ENCODE data around the gene CACNA2D3. TPM values are rescaled to one million over a fixed set of nuclear protein-coding genes. Genes with fewer than 3 reads are reported as not detected.

CACNA2D3 gene
- total RNA-seq, 1 donor, result 4.3 TPM

DNA sequence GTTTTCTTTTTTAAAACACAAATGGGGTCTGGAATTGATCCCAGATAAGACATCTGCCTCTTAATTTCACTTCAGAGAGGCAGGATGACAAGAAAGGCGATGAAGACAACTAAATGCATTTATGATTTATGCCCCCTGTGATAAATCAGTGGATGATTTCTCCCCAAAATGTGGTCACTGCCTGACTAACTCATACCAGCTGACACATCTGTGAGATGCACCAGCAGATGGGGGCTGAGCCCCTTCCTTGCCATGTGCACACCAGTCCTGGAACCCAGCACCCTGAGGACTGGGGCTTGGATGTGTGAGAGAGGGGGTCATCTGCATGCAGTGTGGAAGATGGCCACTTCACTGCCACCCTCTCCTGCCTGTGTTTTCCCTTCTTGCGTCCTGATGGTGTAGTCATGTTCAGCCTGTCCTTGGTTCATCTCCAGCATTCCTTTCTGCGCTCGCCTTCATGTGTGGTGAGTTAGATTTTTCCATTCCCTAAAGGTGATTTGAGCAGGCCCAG, 541.2 kb downstream of the CACNA2D3 start:
- TF ChIP-seq, protein P1, sequence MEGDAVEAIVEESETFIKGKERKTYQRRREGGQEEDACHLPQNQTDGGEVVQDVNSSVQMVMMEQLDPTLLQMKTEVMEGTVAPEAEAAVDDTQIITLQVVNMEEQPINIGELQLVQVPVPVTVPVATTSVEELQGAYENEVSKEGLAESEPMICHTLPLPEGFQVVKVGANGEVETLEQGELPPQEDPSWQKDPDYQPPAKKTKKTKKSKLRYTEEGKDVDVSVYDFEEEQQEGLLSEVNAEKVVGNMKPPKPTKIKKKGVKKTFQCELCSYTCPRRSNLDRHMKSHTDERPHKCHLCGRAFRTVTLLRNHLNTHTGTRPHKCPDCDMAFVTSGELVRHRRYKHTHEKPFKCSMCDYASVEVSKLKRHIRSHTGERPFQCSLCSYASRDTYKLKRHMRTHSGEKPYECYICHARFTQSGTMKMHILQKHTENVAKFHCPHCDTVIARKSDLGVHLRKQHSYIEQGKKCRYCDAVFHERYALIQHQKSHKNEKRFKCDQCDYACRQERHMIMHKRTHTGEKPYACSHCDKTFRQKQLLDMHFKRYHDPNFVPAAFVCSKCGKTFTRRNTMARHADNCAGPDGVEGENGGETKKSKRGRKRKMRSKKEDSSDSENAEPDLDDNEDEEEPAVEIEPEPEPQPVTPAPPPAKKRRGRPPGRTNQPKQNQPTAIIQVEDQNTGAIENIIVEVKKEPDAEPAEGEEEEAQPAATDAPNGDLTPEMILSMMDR (IDR thresholded peaks at IDR 0.05; ENCODE audit: insufficient read depth, low read depth, low read length), result no peak
- H3K4me3 ChIP-seq (ENCODE audit: low read depth, low read length), result no peak overlapping the region
- no peak for DNase-seq (ENCODE audit: low read depth)

DNA sequence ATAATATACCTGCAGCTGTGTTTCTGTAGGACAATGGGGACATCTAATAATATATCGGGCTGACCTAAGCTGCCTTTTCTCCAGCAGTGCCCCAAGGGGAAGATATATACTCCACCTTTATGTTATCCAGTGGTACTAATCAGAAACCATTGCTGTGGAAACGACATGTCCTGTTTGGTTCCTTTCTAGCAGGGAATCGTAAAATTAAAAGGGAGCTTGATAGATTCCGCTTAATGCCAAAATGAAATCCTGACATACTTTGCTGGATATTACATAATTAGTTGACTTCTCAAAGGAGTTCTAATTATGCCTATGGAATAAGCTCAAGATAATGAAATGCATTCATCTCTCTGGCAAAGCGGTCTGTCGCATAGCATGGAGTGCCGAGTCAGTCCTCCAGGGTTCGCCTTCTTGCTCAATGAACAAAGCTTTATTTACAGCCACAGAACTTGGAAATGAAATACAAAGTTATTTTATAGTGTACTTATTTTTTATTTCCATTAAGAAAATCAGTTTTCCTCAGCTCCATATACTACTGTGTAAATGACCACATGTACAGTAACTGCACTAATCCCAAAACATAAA, 542.8 kb downstream of the CACNA2D3 start:
- H3K4me3 ChIP-seq (ENCODE audit: low read depth, low read length), result no peak overlapping the region
- DNase-seq (ENCODE audit: low read depth), result no peak
- TF ChIP-seq, protein P1 (IDR thresholded peaks at IDR 0.05; ENCODE audit: insufficient read depth, low read depth, low read length), result no peak

DNA sequence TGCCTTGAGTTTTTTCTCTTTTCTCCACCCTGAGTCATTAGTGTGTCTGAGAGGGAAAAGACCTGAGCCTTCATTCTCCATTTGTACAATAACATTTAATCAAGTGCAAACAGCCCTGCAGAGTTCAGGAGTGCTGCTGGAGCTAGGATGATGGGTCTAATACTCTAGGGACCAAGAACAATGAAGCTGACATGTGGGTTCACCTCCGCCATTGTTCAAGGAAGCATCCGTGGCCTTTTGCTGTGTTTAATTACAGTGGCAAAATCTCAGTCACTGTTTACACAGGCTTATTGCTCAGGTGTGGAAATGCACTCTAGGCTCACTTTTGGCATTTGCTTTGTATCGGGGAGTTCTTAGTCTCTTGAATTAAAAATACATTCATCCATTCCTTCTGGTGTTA, 545.9 kb downstream of the CACNA2D3 start:
- TF ChIP-seq, protein P1 (IDR thresholded peaks at IDR 0.05; ENCODE audit: insufficient read depth, low read depth, low read length), result no peak
- no peak for DNase-seq (ENCODE audit: low read depth)
- H3K4me3 ChIP-seq (ENCODE audit: low read depth, low read length), result no peak overlapping the region

DNA sequence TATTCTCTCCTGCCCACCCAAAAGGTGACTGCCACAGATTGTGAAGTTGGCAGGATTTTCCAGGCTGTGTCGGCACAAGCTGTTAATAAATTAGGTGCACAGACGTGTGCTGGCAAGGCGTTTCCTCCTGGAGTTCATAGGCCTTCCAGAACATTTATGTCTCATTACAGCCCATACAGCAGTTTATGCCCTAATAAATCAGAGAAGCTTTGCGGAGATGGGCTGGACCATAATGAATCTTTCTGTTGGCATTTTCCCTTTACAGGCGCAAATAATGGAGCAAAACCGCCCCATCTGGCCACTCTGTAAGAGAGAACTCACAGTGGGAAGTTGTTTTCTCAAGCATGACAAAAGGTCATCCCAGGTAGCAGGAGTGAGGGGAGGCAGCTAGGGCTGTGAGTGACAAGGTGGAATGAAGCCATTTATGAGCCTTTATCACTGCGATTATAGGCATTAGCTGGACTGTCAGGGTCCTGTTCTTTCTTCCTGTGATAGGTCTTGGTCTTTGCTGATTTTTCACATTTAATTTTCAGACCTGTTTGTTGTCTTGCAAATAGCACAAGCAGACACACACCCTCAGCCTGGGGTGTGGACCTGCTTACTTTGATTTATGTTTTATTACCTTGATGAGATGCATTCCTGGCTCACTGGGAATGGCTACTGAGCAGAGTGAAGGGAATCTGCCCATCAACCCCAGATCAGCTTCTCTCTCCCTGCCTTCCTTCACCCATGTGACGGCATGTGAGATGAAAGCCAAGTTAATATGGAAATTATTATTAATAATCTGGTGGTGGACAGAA, 548.0 kb downstream of the CACNA2D3 start:
- no peak for DNase-seq (ENCODE audit: low read depth)
- TF ChIP-seq, protein P1 (IDR thresholded peaks at IDR 0.05; ENCODE audit: insufficient read depth, low read depth, low read length), result no peak
- H3K4me3 ChIP-seq (ENCODE audit: low read depth, low read length), result no peak overlapping the region

DNA sequence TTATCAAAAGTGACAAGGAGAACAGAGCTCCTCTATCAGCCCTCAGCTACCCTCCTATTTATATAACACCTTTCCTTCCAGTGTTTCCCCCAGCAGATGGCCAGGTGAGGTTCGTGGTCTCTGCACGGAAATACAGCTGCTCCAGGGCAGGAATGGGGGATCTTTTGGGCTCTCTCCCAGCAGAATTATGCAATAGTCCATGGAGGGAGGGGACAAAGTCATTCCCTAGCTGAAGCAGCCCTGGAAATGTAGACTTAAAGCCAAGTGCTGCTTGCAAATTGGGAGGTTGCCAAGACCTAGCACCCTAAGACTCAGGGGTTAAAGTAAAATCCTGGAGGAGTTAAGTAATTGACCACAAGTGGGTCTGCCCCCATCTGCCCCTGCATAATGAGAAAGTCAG, 549.2 kb downstream of the CACNA2D3 start:
- DNase-seq (ENCODE audit: low read depth), result no peak
- TF ChIP-seq, protein P1 (IDR thresholded peaks at IDR 0.05; ENCODE audit: insufficient read depth, low read depth, low read length), result no peak

DNA sequence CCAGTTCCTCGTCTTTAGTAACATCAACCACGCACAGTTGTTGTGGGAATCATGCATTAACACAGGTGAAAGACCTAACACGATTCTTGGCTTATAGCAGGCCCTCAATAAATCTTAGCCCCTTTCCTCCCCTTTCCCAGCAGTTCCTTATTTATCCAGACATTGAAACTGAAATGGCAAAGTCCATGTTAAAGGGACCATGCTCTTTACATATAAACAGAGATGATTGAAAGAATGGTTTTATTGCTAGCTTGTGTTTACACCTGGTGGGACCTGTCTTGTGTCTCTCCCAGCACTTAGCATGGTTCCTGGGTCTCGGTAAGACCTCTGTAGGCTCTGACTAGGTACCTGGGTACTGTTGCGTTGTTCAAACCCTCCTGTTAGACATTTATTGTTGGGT, 553.7 kb downstream of the CACNA2D3 start:
- no peak overlapping the region for H3K4me3 ChIP-seq (ENCODE audit: low read depth, low read length)
- DNase-seq (ENCODE audit: low read depth), result no peak
- TF ChIP-seq, protein P1 (IDR thresholded peaks at IDR 0.05; ENCODE audit: insufficient read depth, low read depth, low read length), result no peak

More for the DNA sequence above, 549.2 kb downstream of the CACNA2D3 start:
- no peak overlapping the region for H3K4me3 ChIP-seq (ENCODE audit: low read depth, low read length)
